Activated naive CD8-positive, alpha-beta T cell (primary cell): ENCODE data around the gene FAM168A.
A peak's percentile ranks its signal among the peaks of the same experiment; 100 is the strongest.

Experiments used
- H3K27ac Mint-ChIP-seq: one replicate; pipeline ENCODE4 v1.8.0; 2021; ENCODE audit warnings: mixed read lengths
- H3K27me3 Mint-ChIP-seq: one replicate; pipeline ENCODE4 v1.8.0; 2021; ENCODE audit warnings: mixed read lengths
- H3K36me3 Mint-ChIP-seq: one replicate; pipeline ENCODE4 v1.8.0; 2021; ENCODE audit warnings: mixed read lengths
- H3K4me1 Mint-ChIP-seq: one replicate; pipeline ENCODE4 v1.8.0; 2021; ENCODE audit warnings: low read depth, mixed read lengths
- H3K4me3 Mint-ChIP-seq: one replicate; pipeline ENCODE4 v1.8.0; 2021; ENCODE audit warnings: mild to moderate bottlenecking, mixed read lengths
- H3K9me3 Mint-ChIP-seq: one replicate; pipeline ENCODE4 v1.8.0; 2021; ENCODE audit warnings: low read depth, mixed read lengths

FAM168A gene

DNA sequence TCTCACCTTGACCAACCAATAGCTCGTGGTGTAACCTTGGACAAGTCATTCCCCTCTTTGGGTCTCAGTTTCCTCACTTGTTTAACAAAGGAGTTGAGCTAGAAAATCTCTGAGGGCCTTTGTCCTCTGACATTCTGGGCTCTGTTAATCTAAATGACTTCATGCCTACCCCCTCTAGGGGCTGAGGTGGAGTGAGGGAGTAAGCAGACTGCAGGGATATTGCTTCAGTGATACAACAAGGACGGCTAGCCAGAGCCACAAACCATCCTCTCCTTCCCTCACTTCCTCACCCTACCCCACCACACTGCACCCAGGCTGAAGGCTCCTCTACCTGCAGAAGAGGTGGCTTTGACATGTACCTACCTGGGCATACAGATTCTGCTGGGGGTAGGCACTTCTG lies 186.9 kb downstream of the FAM168A start:
- Mint-ChIP-seq H3K27ac (no peak overlapping the region), H3K36me3 (peaks cover 11% of the 10 kb centered on the region), H3K4me1 (peaks cover 3% of the 10 kb centered on the region), H3K9me3 (no peaks in the 10 kb centered on the region), H3K27me3 (no peaks in the 10 kb centered on the region), H3K4me3 (no peak overlapping the region)

DNA sequence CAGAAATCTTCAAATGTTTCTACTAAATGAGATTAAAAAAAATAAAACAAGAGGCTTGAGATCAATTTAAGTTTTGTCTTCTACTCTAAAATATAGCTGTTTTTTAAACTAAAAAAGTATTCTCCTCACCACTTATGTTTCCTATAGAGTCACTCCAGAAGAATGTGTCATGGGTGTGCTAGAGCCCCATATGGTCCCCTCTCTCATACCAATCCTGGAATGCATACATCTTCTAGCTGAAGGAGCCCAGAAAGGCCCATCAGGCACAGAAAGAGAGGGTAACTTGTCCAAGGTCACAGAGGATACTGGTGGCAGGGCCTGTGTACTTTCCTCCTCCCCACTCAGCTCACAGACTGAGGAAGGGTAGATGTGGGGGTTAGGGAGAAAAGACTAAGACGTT lies 187.3 kb downstream of the FAM168A start:
- Mint-ChIP-seq H3K4me1 (peaks cover 3% of the 10 kb centered on the region), H3K27me3 (no peaks in the 10 kb centered on the region), H3K27ac (no peak overlapping the region), H3K4me3 (no peak overlapping the region), H3K36me3 (peaks cover 11% of the 10 kb centered on the region), H3K9me3 (no peaks in the 10 kb centered on the region)

DNA sequence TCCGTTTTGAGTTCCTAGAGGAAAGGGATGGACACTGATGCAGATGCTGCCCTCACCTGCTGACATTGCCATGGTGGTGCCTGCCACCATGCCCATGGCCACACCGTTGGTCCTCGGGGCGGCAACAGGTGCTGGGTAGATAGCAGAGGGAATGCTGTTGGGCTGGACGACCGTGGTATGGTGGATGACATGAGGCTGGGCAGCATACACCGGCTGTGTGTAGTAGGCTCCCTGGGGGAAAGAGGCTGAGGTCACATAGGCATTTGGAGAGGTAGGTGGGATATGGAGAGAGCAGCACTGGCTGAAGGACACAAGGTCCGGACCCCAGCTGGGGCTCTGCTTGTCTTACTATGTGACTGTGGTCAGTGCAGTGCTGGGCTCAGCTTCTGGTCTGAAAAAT lies 188.5 kb downstream of the FAM168A start:
- Mint-ChIP-seq H3K27ac (no peak overlapping the region), H3K4me1 (peaks cover 1% of the 10 kb centered on the region)

DNA sequence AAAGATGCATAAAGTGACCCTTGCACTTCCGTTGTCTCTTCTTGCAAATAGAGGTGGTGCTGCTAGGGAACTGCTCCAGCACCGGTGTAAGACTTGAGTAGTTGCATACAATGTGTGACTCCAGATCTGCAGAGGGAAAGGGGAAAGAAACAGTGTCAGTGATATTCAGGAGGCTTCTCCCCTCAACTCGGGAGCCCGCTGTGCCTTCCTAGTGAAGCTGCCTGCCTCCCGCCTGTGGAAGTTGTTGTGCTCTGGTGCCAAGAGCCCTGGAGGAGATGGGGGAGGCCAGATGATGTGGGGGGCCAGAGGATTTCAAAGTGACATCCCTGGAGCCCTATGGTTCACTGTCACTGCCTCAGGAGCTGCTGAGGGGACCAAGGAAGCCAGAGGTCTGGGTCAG lies 191.3 kb downstream of the FAM168A start:
- no peak overlapping the region for H3K27ac Mint-ChIP-seq
- H3K4me3 Mint-ChIP-seq: no peak overlapping the region
- H3K27me3 Mint-ChIP-seq: no peaks in the 10 kb centered on the region
- H3K36me3 Mint-ChIP-seq: peaks cover 7% of the 10 kb centered on the region
- H3K4me1 Mint-ChIP-seq: no peaks in the 10 kb centered on the region
- no peaks in the 10 kb centered on the region for H3K9me3 Mint-ChIP-seq

More for the DNA sequence above, 188.5 kb downstream of the FAM168A start:
- Mint-ChIP-seq H3K4me3 (no peak overlapping the region), H3K36me3 (peaks cover 11% of the 10 kb centered on the region), H3K9me3 (no peaks in the 10 kb centered on the region), H3K27me3 (no peaks in the 10 kb centered on the region)

- Mint-ChIP-seq H3K27ac (no peak overlapping the region), H3K4me3 (no peak overlapping the region), H3K4me1 (no peaks in the 10 kb centered on the region), H3K27me3 (no peaks in the 10 kb centered on the region), H3K36me3 (peaks cover 7% of the 10 kb centered on the region), H3K9me3 (no peaks in the 10 kb centered on the region)
Measured at GRCh38 chr11:73406131-73406530, 191.8 kb downstream of the FAM168A start.

DNA sequence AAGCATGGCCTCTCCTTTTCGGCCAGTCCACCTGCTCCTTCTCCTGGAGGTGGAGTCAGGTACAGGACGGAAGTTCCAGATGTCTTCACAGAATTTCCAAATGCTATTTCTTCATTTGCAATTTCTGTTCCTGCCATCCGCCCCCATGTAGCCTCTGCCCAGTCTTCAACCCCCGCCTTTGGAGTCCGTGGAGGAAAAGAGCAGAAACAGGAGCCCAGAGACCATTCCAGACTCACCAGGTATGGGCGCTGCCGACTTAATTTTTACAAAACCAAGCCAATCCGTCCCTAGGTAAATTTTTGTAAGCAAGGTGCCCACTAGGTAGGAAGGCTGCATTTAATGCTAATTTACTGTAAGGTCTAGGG lies 192.8 kb downstream of the FAM168A start:
- no peaks in the 10 kb centered on the region for H3K9me3 Mint-ChIP-seq
- H3K4me3 Mint-ChIP-seq: no peak overlapping the region
- peaks cover 7% of the 10 kb centered on the region for H3K36me3 Mint-ChIP-seq
- no peaks in the 10 kb centered on the region for H3K4me1 Mint-ChIP-seq
- H3K27ac Mint-ChIP-seq: no peak overlapping the region
- no peaks in the 10 kb centered on the region for H3K27me3 Mint-ChIP-seq

DNA sequence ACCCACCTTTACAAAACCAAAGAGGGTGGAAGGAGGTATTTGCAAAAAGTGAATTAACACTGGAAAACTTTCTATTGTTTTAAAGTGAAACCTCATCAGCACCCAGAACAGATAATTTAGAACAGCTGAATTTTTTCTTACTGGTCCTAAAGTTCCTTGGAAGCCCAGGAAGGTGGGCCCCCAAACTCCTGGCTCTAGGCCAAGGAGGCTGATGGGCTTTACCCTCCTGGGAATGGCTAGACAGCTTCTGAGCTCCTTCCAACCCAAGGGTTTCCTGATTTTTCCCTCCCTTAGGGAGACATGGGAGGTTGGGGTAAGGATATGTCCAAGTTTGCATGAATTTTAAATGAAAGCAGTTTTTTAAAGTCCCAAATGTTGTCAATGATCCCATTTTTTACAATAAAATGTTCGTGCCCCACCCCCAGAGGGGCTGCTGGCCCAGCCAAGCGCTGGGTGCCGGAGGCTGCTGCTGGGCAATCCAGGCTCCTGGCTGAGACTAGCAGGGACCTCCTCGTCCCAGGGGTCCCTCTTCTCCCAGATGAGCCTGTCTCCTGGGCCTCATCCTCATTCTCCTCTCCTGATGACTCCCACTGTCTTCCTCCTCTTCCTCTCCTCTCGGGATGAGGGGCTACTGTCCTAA lies 193.3 kb downstream of the FAM168A start:
- no peaks in the 10 kb centered on the region for H3K27me3 Mint-ChIP-seq
- H3K4me1 Mint-ChIP-seq: no peaks in the 10 kb centered on the region
- no peak overlapping the region for H3K27ac Mint-ChIP-seq
- peaks cover 7% of the 10 kb centered on the region for H3K36me3 Mint-ChIP-seq
- no peak overlapping the region for H3K4me3 Mint-ChIP-seq
- no peaks in the 10 kb centered on the region for H3K9me3 Mint-ChIP-seq

- no peak overlapping the region for H3K4me3 Mint-ChIP-seq
- H3K4me1 Mint-ChIP-seq: no peaks in the 10 kb centered on the region
- no peaks in the 10 kb centered on the region for H3K9me3 Mint-ChIP-seq
- peaks cover 3% of the 10 kb centered on the region for H3K36me3 Mint-ChIP-seq
- no peaks in the 10 kb centered on the region for H3K27me3 Mint-ChIP-seq
- peak overlapping the region; percentile 30 for H3K27ac Mint-ChIP-seq
Measured at GRCh38 chr11:73404048-73404447, 193.9 kb downstream of the FAM168A start.

DNA sequence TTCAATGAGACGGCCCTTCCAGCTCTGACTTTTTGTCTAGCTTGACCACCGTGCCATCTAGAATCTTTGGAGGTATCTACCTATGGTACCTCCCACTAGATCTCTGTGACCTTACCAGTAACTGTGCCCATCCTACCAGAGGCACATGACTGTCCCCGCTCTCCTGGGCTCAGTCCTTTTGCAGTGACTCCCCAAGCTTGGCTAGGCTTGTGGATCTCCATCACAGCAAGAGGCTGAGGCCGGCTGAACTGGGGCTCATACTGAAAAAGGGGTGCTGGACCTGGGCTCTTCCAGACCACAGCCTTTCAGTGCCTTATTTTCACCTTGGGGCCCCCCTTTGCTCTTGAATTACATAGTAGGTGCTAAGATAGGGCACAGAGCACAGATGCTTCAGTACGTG lies 194.4 kb downstream of the FAM168A start:
- Mint-ChIP-seq H3K9me3 (no peaks in the 10 kb centered on the region), H3K36me3 (no peaks in the 10 kb centered on the region), H3K4me1 (no peaks in the 10 kb centered on the region), H3K27me3 (no peaks in the 10 kb centered on the region), H3K4me3 (no peak overlapping the region), H3K27ac (no peak overlapping the region)

GRCh38 chr11:73402834-73403185 lies 195.1 kb downstream of the FAM168A start:
- Mint-ChIP-seq H3K4me1 (no peaks in the 10 kb centered on the region), H3K36me3 (no peaks in the 10 kb centered on the region), H3K4me3 (no peak overlapping the region), H3K9me3 (no peaks in the 10 kb centered on the region), H3K27me3 (no peaks in the 10 kb centered on the region), H3K27ac (no peak overlapping the region)

DNA sequence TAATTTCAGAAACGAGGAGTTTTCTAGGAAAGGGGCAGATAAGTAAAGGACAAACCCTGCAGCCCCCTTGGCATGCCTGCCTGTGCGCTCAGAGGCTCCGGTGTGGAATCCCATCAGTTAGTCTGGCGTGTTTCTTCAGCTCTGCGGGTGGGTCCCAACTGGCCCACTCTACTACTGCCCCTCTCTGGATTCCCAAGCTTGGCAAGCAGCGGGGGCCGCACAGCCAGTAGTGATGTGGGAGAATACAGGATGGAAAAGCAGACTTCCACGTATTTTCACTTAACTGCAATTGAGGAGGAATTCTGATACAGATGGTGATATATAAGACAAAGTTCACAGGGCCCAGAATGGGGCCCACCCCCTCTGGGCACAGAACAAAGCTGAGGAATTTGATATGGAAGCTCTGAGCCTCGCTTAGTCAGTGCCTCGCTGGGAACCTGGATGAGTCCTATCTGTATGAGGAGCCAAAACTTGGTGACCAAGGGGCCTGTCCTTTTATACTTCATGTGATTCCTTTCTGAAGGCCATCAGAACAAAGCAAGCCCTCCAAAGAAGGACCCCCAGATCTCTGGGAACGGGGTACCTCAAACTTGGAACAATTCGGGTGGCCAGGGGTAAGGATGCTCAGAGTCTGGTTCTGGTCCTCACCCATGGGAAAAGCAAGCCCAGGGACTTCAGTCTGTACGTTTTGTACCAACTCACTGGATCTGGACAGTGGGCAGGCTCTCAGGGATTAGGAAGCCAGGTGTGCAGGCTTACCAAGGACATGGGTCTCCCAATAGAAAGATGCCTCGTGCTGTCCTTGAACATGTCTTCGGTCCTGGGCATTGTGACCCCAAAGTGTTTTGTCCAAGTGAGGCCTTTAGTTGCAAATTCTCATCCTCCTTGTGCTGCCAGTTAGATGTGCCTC lies 195.7 kb downstream of the FAM168A start:
- H3K4me3 Mint-ChIP-seq: no peak overlapping the region
- no peaks in the 10 kb centered on the region for H3K27me3 Mint-ChIP-seq
- H3K36me3 Mint-ChIP-seq: no peaks in the 10 kb centered on the region
- H3K4me1 Mint-ChIP-seq: no peaks in the 10 kb centered on the region
- no peak overlapping the region for H3K27ac Mint-ChIP-seq
- H3K9me3 Mint-ChIP-seq: no peaks in the 10 kb centered on the region

- H3K27ac Mint-ChIP-seq: peak overlapping the region; percentile 34
- H3K4me1 Mint-ChIP-seq: no peaks in the 10 kb centered on the region
- H3K36me3 Mint-ChIP-seq: no peaks in the 10 kb centered on the region
- no peaks in the 10 kb centered on the region for H3K9me3 Mint-ChIP-seq
- no peaks in the 10 kb centered on the region for H3K27me3 Mint-ChIP-seq
- no peak overlapping the region for H3K4me3 Mint-ChIP-seq
Measured at GRCh38 chr11:73401217-73401923, 196.5 kb downstream of the FAM168A start.

GRCh38 chr11:73400293-73400692 lies 197.6 kb downstream of the FAM168A start:
- H3K27me3 Mint-ChIP-seq: no peaks in the 10 kb centered on the region
- no peak overlapping the region for H3K27ac Mint-ChIP-seq

GRCh38 chr11:73399636-73400035 lies 198.3 kb downstream of the FAM168A start:
- Mint-ChIP-seq H3K9me3 (no peaks in the 10 kb centered on the region), H3K27me3 (no peaks in the 10 kb centered on the region), H3K4me3 (no peak overlapping the region), H3K27ac (peak overlapping the region; percentile 66), H3K4me1 (no peaks in the 10 kb centered on the region), H3K36me3 (no peaks in the 10 kb centered on the region)

More at GRCh38 chr11:73400293-73400692, 197.6 kb downstream of the FAM168A start:
- no peak overlapping the region for H3K4me3 Mint-ChIP-seq
- no peaks in the 10 kb centered on the region for H3K9me3 Mint-ChIP-seq
- no peaks in the 10 kb centered on the region for H3K4me1 Mint-ChIP-seq
- no peaks in the 10 kb centered on the region for H3K36me3 Mint-ChIP-seq

- no peak overlapping the region for H3K4me3 Mint-ChIP-seq
- peak overlapping the region; percentile 66 for H3K27ac Mint-ChIP-seq
- no peaks in the 10 kb centered on the region for H3K27me3 Mint-ChIP-seq
- H3K36me3 Mint-ChIP-seq: no peaks in the 10 kb centered on the region
- H3K4me1 Mint-ChIP-seq: no peaks in the 10 kb centered on the region
- H3K9me3 Mint-ChIP-seq: no peaks in the 10 kb centered on the region
Measured at GRCh38 chr11:73399159-73399590, 198.7 kb downstream of the FAM168A start.
